KMS-11 (cell line): ENCODE data around the gene SIM1.

Experiments
- H2AFZ ChIP-seq: fragments of 200-600 bp; sonication (generic); 2 replicates; pipeline ENCODE4 v1.6.1; 2016; ENCODE audit warnings: antibody characterized with exemption, mixed run types, low read depth
- H3K27ac ChIP-seq: fragments of 200-600 bp; sonication (generic); 2 replicates; pipeline ENCODE4 v1.6.1; 2016; ENCODE audit warnings: mild to moderate bottlenecking, mixed run types
- H3K27me3 ChIP-seq: fragments of 200-600 bp; sonication (generic); 2 replicates; pipeline ENCODE4 v1.6.1; 2017; ENCODE audit warnings: mild to moderate bottlenecking, low read depth, mixed run types, moderate library complexity; ENCODE audit not compliant: insufficient read depth
- H3K36me3 ChIP-seq: fragments of 200-600 bp; sonication (generic); 2 replicates; pipeline ENCODE4 v1.6.1; 2017; ENCODE audit warnings: mild to moderate bottlenecking, mixed run types; ENCODE audit not compliant: insufficient read depth
- H3K4me1 ChIP-seq: fragments of 200-600 bp; sonication (generic); 2 replicates; pipeline ENCODE4 v1.6.1; 2016; ENCODE audit warnings: mild to moderate bottlenecking, low read depth, mixed run types; ENCODE audit not compliant: poor library complexity, severe bottlenecking
- H3K4me2 ChIP-seq: fragments of 200-600 bp; sonication (generic); 2 replicates; pipeline ENCODE4 v1.7.0; 2016; ENCODE audit warnings: mild to moderate bottlenecking, mixed run types
- H3K4me3 ChIP-seq: fragments of 200-600 bp; sonication (generic); IDR thresholded peaks from 2 replicates; pipeline ENCODE4 v1.6.1; 2017; ENCODE audit warnings: low read depth, low read length, mixed read lengths; ENCODE audit not compliant: insufficient read depth
- H3K79me2 ChIP-seq: fragments of 200-600 bp; sonication (generic); 2 replicates; pipeline ENCODE4 v1.6.1; 2016; ENCODE audit warnings: low read depth, mixed run types; ENCODE audit not compliant: insufficient read depth
- H3K9ac ChIP-seq: fragments of 200-600 bp; sonication (generic); 2 replicates; pipeline ENCODE4 v1.6.1; 2016; ENCODE audit warnings: mild to moderate bottlenecking, mixed run types
- H4K20me1 ChIP-seq: fragments of 200-600 bp; sonication (generic); 2 replicates; pipeline ENCODE4 v1.6.1; 2016; ENCODE audit warnings: mild to moderate bottlenecking, mixed run types; ENCODE audit not compliant: insufficient read depth
- CTCF ChIP-seq: fragments of 200-600 bp; sonication (generic); conservative IDR thresholded peaks from 2 replicates; pipeline ENCODE4 v1.6.1; 2017; ENCODE audit warnings: low read depth, mild to moderate bottlenecking, antibody characterized with exemption, low read length, moderate library complexity, mixed read lengths

Gene SIM1

GRCh38 chr6:100449239-100449691 lies 15.5 kb downstream of the SIM1 start:
- no peak overlapping the region for H3K4me2 ChIP-seq
- H3K4me3 ChIP-seq: no peak overlapping the region
- H3K36me3 ChIP-seq: no peaks in the 10 kb centered on the region
- no peak overlapping the region for H3K27ac ChIP-seq
- no peaks in the 10 kb centered on the region for H3K79me2 ChIP-seq
- TF ChIP-seq CTCF: no peak
- no peak overlapping the region for H2AFZ ChIP-seq
- H3K27me3 ChIP-seq: no peaks in the 10 kb centered on the region
- H4K20me1 ChIP-seq: no peaks in the 10 kb centered on the region
- H3K4me1 ChIP-seq: no peaks in the 10 kb centered on the region
- H3K9ac ChIP-seq: no peak overlapping the region

GRCh38 chr6:100447900-100448748 lies 16.6 kb downstream of the SIM1 start:
- no peak overlapping the region for H2AFZ ChIP-seq
- no peaks in the 10 kb centered on the region for H3K4me1 ChIP-seq
- no peak overlapping the region for H3K9ac ChIP-seq
- H3K36me3 ChIP-seq: no peaks in the 10 kb centered on the region
- TF ChIP-seq CTCF: no peak
- H3K4me2 ChIP-seq: no peak overlapping the region
- H3K27ac ChIP-seq: no peak overlapping the region
- no peak overlapping the region for H3K4me3 ChIP-seq
- H3K27me3 ChIP-seq: no peaks in the 10 kb centered on the region
- H4K20me1 ChIP-seq: no peaks in the 10 kb centered on the region
- no peaks in the 10 kb centered on the region for H3K79me2 ChIP-seq

GRCh38 chr6:100447081-100447899 lies 17.4 kb downstream of the SIM1 start:
- H3K9ac ChIP-seq: no peak overlapping the region
- H4K20me1 ChIP-seq: no peaks in the 10 kb centered on the region
- H3K4me2 ChIP-seq: no peak overlapping the region
- H3K4me1 ChIP-seq: no peaks in the 10 kb centered on the region
- no peaks in the 10 kb centered on the region for H3K36me3 ChIP-seq
- H3K27ac ChIP-seq: no peak overlapping the region
- no peak for TF ChIP-seq CTCF
- no peak overlapping the region for H3K4me3 ChIP-seq
- no peak overlapping the region for H2AFZ ChIP-seq
- H3K27me3 ChIP-seq: no peaks in the 10 kb centered on the region
- H3K79me2 ChIP-seq: no peaks in the 10 kb centered on the region

GRCh38 chr6:100446115-100447080 lies 18.3 kb downstream of the SIM1 start:
- no peak for TF ChIP-seq CTCF
- Histone ChIP-seq H3K79me2 (no peaks in the 10 kb centered on the region), H3K9ac (no peak overlapping the region), H3K4me3 (no peak overlapping the region), H3K4me2 (no peak overlapping the region), H4K20me1 (no peaks in the 10 kb centered on the region), H3K27me3 (no peaks in the 10 kb centered on the region), H3K27ac (no peak overlapping the region), H3K4me1 (no peaks in the 10 kb centered on the region), H2AFZ (no peak overlapping the region), H3K36me3 (no peaks in the 10 kb centered on the region)
